ENCODE results near the gene USH1G.

Gene USH1G

DNA sequence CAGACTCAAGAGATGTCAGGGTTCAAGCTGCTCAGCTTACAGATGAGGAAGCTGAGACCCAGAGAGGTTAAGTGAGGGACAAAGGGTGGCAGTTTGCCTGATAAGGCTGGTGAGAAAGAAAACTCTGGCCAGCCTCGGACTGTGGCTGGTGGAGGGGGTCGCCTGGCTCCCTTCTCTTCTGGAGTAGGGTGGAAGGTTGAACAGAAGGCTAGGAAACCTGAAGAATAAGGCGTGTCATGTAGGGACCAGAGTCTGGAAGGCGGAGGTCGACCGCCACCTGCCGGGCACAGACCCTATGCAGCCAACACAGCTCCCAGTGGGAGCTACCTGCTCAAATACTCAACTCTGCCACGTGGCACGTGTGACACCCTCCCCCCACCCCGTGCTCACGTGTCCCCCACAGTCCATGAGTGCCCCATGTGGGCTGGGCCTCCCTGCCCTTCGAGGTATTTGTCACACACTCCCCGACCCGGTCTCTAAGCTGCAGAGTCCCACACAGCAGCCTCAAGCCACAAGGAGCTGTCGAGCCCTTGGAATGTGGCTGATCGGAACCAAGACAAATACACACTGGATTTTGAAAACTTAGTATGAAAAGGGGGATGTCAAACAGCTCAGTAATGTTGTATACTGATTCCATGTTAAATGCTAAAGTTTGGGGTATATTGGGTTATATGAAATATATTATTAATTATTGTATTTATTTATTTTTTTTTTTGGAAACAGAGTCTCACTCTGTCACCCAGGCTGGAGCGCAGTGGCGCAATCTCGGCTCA is 37.7 kb upstream of the USH1G start:
- TF ChIP-seq ZNF274 (IDR thresholded peaks at IDR 0.05; ENCODE audit: low read depth, low read length) (no peak), SUZ12 (IDR thresholded peaks at IDR 0.05; ENCODE audit: extremely low read depth, insufficient read depth, insufficient read length) (no peak), YY1 (IDR thresholded peaks at IDR 0.05; ENCODE audit: insufficient read depth, insufficient read length) (no peak)
- no peaks in the 10 kb centered on the region for H3K36me3 ChIP-seq (ENCODE audit: insufficient read depth, insufficient read length, low read length)
- H3K4me3 ChIP-seq (ENCODE audit: insufficient read length, low read depth): no peak overlapping the region
- no peaks in the 10 kb centered on the region for H3K9me3 ChIP-seq (ENCODE audit: insufficient read depth, low read length)
- H3K9ac ChIP-seq (ENCODE audit: insufficient read length, low read depth): no peak overlapping the region
- peaks cover 26% of the 10 kb centered on the region for H3K27me3 ChIP-seq (ENCODE audit: insufficient read depth, insufficient read length)
- DNase-seq (ENCODE audit: low read depth, low spot score): peak; percentile 56
- H3K4me1 ChIP-seq (ENCODE audit: insufficient read depth, insufficient read length): peaks cover 6% of the 10 kb centered on the region

DNA sequence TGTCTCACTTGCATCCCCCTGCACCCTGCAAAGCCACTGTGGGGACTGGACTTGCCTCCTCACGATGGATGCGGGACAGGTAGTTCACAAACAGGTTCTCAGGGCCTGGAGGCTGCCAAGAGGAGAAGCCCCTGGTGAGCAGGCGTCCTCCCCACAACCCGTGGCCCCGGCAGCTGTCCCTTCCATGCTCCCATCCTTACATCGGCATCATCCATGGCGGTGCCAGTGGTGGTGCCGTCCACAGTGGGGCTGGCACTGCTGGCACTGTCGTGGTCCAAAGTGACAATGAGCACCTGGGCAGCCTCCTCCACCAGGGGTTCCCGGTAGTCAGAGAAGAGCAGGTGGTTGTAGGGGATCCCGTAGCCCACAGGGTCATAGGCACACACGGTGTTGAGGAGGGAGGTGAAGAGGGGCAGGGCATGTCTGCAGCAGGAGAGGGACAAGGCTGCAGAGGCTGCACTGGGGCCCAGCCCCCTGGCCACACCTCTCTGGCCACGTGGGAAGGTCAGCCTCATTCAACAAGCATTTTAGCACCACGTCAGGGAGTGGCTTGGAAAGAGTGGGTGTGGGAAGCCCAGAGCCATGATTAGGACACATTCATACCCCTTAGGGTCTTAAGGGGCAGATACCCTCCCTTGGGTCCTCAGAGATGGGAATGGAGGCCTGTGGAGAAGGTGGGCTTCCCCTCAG is 36.9 kb upstream of the USH1G start:
- H3K9me3 ChIP-seq (ENCODE audit: insufficient read depth, low read length): no peaks in the 10 kb centered on the region
- peaks cover 6% of the 10 kb centered on the region for H3K4me1 ChIP-seq (ENCODE audit: insufficient read depth, insufficient read length)
- no peak overlapping the region for H3K9ac ChIP-seq (ENCODE audit: insufficient read length, low read depth)
- no peak for TF ChIP-seq ZNF274 (IDR thresholded peaks at IDR 0.05; ENCODE audit: low read depth, low read length)
- TF ChIP-seq YY1 (IDR thresholded peaks at IDR 0.05; ENCODE audit: insufficient read depth, insufficient read length): no peak
- no peak for TF ChIP-seq SUZ12 (IDR thresholded peaks at IDR 0.05; ENCODE audit: extremely low read depth, insufficient read depth, insufficient read length)
- no peak overlapping the region for H3K4me3 ChIP-seq (ENCODE audit: insufficient read length, low read depth)
- peaks cover 26% of the 10 kb centered on the region for H3K27me3 ChIP-seq (ENCODE audit: insufficient read depth, insufficient read length)
- H3K36me3 ChIP-seq (ENCODE audit: insufficient read depth, insufficient read length, low read length): no peaks in the 10 kb centered on the region
- DNase-seq (ENCODE audit: low read depth, low spot score): no peak

DNA sequence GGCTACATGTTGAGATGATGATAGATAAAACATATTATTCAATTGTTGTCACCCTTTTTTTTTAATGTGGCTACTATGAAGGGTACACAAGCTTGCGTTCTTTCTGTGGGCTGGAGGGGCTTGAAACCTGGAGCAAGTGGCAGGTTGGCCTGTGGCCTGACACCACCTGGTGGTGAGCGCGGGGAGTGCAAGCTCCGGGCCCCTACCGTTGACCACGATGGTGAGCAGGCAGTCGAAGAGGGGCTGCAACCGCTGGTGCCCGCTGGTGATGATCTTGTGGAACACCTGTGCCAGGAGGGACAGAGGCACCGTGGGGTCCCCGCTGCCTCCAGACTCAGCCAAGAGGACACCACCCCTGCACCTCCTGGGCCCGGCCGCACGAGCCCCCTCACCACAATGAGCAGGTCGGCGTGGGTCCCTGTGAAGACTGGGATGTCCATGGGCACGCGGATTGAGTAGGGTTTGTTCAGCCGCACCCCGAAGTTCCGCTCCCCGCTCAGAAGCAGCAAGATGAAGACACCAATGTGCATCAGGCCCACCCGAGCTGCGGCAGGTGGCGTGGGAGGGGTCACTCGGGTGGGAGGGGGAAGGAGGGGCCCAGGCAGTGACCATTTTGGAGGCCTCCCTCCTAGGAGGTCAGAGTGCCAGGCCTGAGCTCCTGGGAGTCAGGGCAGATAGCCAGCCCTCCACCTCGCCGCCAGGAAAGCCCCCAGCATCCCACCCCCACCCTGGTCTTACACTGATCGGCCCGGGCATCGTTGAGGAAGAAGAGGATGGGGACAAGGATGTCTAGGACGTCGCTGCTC is 35.1 kb upstream of the USH1G start:
- no peak for TF ChIP-seq SUZ12 (IDR thresholded peaks at IDR 0.05; ENCODE audit: extremely low read depth, insufficient read depth, insufficient read length)
- no peak for TF ChIP-seq YY1 (IDR thresholded peaks at IDR 0.05; ENCODE audit: insufficient read depth, insufficient read length)
- TF ChIP-seq ZNF274 (IDR thresholded peaks at IDR 0.05; ENCODE audit: low read depth, low read length): no peak
- H3K4me3 ChIP-seq (ENCODE audit: insufficient read length, low read depth): no peak overlapping the region
- H3K9me3 ChIP-seq (ENCODE audit: insufficient read depth, low read length): no peaks in the 10 kb centered on the region
- peak; percentile 39 for DNase-seq (ENCODE audit: low read depth, low spot score)
- H3K9ac ChIP-seq (ENCODE audit: insufficient read length, low read depth): peak overlapping the region; percentile 52
- H3K4me1 ChIP-seq (ENCODE audit: insufficient read depth, insufficient read length): peaks cover 10% of the 10 kb centered on the region
- peaks cover 26% of the 10 kb centered on the region for H3K27me3 ChIP-seq (ENCODE audit: insufficient read depth, insufficient read length)
- H3K36me3 ChIP-seq (ENCODE audit: insufficient read depth, insufficient read length, low read length): no peaks in the 10 kb centered on the region

DNA sequence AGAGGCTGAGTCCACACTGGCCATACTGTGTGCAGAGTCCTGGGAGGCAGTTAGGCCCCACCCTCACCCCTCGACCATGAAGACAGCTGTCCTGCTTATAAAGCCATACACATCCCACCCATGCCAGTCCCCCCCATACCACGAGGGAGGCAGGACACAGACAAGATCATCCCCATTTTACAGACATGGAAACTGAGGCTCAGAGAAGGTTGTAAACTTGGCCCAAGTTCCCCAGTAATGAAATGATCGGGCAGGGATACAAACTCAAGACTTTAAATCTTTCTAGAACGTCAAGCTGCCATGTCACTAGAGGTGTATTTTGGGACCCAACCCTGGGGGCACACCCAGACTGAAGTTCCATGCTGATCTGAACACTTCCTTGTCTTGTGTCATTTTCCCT is 33.0 kb upstream of the USH1G start:
- no peak for DNase-seq (ENCODE audit: low read depth, low spot score)

DNA sequence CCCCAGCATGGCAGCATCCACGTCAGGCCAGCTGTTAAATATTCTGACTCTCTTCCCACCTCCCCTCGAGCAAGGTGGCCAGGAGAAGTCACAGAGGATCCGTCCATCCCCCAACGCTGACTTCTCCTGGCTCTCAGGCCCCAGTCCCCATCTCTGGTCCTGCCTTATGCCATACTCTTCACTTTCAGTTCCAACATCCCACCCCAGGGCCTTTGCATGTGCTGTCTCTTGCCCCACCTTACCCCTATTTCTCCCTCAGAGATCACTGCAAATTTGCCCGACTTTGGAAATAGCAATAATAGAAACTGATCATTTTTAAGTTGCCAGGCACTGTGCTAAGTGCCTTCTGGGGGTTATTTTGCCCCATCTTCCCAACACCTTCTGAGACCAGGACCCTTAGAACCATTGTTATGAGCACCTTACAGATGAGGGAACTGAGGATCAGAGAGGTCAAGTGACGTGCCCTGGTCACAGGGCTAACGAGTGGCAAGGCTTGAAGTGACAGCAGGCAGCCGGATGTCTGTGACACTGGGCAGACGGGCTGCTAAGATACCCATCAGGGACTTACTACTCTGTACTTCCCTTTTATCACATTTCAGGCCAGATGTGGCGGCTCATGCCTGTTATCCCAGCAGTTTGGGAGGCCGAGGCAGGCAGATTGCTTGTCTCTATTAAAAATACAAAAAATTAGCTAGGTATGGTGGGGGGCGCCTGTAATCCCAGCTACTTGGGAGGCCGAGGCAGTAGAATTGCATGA is 31.8 kb upstream of the USH1G start:
- Histone ChIP-seq H3K4me1 (ENCODE audit: insufficient read depth, insufficient read length) (peaks cover 14% of the 10 kb centered on the region), H3K9ac (ENCODE audit: insufficient read length, low read depth) (no peak overlapping the region), H3K4me3 (ENCODE audit: insufficient read length, low read depth) (no peak overlapping the region), H3K36me3 (ENCODE audit: insufficient read depth, insufficient read length, low read length) (no peaks in the 10 kb centered on the region), H3K27me3 (ENCODE audit: insufficient read depth, insufficient read length) (peaks cover 18% of the 10 kb centered on the region), H3K9me3 (ENCODE audit: insufficient read depth, low read length) (no peaks in the 10 kb centered on the region)
- no peak for DNase-seq (ENCODE audit: low read depth, low spot score)
- TF ChIP-seq SUZ12 (IDR thresholded peaks at IDR 0.05; ENCODE audit: extremely low read depth, insufficient read depth, insufficient read length) (no peak), YY1 (IDR thresholded peaks at IDR 0.05; ENCODE audit: insufficient read depth, insufficient read length) (no peak), ZNF274 (IDR thresholded peaks at IDR 0.05; ENCODE audit: low read depth, low read length) (no peak)

More for the DNA sequence above, 33.0 kb upstream of the USH1G start:
- Histone ChIP-seq H3K9me3 (ENCODE audit: insufficient read depth, low read length) (no peaks in the 10 kb centered on the region), H3K4me1 (ENCODE audit: insufficient read depth, insufficient read length) (peaks cover 5% of the 10 kb centered on the region), H3K27me3 (ENCODE audit: insufficient read depth, insufficient read length) (peaks cover 23% of the 10 kb centered on the region), H3K9ac (ENCODE audit: insufficient read length, low read depth) (no peak overlapping the region), H3K36me3 (ENCODE audit: insufficient read depth, insufficient read length, low read length) (no peaks in the 10 kb centered on the region), H3K4me3 (ENCODE audit: insufficient read length, low read depth) (no peak overlapping the region)
- TF ChIP-seq SUZ12 (IDR thresholded peaks at IDR 0.05; ENCODE audit: extremely low read depth, insufficient read depth, insufficient read length) (no peak), ZNF274 (IDR thresholded peaks at IDR 0.05; ENCODE audit: low read depth, low read length) (no peak), YY1 (IDR thresholded peaks at IDR 0.05; ENCODE audit: insufficient read depth, insufficient read length) (no peak)

DNA sequence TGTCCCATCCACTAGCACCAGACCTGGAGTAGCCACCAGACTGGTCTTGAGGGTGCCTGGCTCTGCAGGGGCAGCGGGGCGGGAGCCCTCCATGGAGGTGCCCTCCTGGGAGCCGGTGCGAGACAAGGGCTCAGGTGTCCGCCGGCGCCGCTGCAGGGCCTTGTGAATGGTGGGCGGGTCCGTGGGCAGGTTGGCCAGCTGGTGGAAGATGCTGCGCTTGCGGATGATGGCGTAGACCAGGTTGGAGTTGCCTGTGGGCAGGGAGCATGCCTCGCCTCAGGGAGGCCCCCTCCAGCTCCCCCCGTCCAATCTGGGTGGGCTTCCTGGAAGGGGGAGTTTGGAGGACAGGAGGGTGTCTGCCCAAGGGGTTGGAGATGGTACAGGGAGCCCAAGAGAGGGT is 31.1 kb upstream of the USH1G start:
- peaks cover 17% of the 10 kb centered on the region for H3K4me1 ChIP-seq (ENCODE audit: insufficient read depth, insufficient read length)
- no peak overlapping the region for H3K9ac ChIP-seq (ENCODE audit: insufficient read length, low read depth)
- H3K36me3 ChIP-seq (ENCODE audit: insufficient read depth, insufficient read length, low read length): no peaks in the 10 kb centered on the region
- peaks cover 12% of the 10 kb centered on the region for H3K27me3 ChIP-seq (ENCODE audit: insufficient read depth, insufficient read length)
- no peak for TF ChIP-seq SUZ12 (IDR thresholded peaks at IDR 0.05; ENCODE audit: extremely low read depth, insufficient read depth, insufficient read length)
- no peak for TF ChIP-seq YY1 (IDR thresholded peaks at IDR 0.05; ENCODE audit: insufficient read depth, insufficient read length)
- no peak for TF ChIP-seq ZNF274 (IDR thresholded peaks at IDR 0.05; ENCODE audit: low read depth, low read length)
- H3K4me3 ChIP-seq (ENCODE audit: insufficient read length, low read depth): no peak overlapping the region
- no peak for DNase-seq (ENCODE audit: low read depth, low spot score)
- no peaks in the 10 kb centered on the region for H3K9me3 ChIP-seq (ENCODE audit: insufficient read depth, low read length)
